Measurements from ENCODE around the gene CPAMD8. TPM values are rescaled to one million over a fixed set of nuclear protein-coding genes. Genes with fewer than 3 reads are reported as not detected.
A peak's percentile ranks its signal among the peaks of the same experiment; 100 is the strongest.

The CPAMD8 gene
- total RNA-seq, 1 donor from 2014 or later, result 294 TPM

DNA sequence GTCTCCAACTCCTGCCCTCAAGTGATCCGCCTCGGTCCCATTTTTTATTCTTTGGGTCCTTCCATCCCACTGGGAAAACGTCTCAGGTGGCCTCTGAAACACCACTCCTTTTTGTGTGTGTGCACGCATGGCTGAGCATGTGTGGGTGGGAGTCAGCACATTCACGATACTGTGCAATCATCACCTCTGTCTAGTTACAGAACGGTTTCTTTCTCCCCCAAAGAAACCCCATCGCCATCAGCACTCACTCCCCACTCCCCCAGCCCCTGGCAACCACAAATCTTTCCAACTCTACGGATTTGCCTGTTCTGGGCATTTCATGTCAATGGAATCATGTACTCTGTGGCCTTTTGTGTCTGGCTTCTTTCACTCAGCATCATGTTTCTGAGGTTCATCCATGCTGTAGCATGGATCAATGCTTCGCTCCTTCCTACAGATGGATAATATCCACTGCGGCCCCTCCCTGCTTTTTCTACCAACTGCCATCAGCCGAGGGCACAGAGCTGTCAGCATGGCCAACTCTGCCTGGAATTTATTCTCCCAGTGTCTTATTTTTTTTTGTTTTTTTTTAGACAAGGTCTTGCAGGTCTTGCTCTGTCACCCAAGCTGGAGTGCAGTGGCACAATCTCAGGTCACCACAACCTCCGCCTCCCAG lies 128.1 kb downstream of the CPAMD8 start:
- H3K9me3 Mint-ChIP-seq (ENCODE audit: unreplicated experiment), result no peaks in the 10 kb centered on the region
- H3K4me3 Mint-ChIP-seq (ENCODE audit: unreplicated experiment), result peak overlapping the region; percentile 61
- peaks cover 8% of the 10 kb centered on the region for H3K36me3 Mint-ChIP-seq (ENCODE audit: unreplicated experiment)
- no peak for DNase-seq (ENCODE audit: extremely low spot score, unreplicated experiment)
- peaks cover 19% of the 10 kb centered on the region for H3K4me1 Mint-ChIP-seq (ENCODE audit: unreplicated experiment)
- TF ChIP-seq, protein P1, sequence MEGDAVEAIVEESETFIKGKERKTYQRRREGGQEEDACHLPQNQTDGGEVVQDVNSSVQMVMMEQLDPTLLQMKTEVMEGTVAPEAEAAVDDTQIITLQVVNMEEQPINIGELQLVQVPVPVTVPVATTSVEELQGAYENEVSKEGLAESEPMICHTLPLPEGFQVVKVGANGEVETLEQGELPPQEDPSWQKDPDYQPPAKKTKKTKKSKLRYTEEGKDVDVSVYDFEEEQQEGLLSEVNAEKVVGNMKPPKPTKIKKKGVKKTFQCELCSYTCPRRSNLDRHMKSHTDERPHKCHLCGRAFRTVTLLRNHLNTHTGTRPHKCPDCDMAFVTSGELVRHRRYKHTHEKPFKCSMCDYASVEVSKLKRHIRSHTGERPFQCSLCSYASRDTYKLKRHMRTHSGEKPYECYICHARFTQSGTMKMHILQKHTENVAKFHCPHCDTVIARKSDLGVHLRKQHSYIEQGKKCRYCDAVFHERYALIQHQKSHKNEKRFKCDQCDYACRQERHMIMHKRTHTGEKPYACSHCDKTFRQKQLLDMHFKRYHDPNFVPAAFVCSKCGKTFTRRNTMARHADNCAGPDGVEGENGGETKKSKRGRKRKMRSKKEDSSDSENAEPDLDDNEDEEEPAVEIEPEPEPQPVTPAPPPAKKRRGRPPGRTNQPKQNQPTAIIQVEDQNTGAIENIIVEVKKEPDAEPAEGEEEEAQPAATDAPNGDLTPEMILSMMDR (IDR thresholded peaks at IDR 0.05), result no peak
- H3K27ac Mint-ChIP-seq (ENCODE audit: unreplicated experiment), result no peak overlapping the region
- H3K27me3 Mint-ChIP-seq (ENCODE audit: unreplicated experiment), result no peaks in the 10 kb centered on the region

DNA sequence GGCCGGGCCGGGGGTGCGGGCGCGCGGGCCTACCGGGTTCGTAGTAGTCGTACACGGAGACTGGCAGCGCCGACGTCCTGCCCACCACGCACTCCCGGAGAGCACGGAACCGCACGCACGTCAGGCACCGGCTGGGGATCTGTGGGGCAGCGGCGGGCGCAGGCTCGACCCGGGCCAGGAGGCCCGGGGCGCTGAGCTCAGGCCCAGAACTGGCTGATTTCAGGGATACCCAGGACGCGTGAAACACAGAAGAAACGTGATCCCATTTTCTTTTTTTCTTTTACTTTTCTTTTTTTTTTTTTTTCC lies 128.8 kb downstream of the CPAMD8 start:
- Mint-ChIP-seq H3K27ac (ENCODE audit: unreplicated experiment) (no peak overlapping the region), H3K9me3 (ENCODE audit: unreplicated experiment) (no peaks in the 10 kb centered on the region)
- no peak for DNase-seq (ENCODE audit: extremely low spot score, unreplicated experiment)

DNA sequence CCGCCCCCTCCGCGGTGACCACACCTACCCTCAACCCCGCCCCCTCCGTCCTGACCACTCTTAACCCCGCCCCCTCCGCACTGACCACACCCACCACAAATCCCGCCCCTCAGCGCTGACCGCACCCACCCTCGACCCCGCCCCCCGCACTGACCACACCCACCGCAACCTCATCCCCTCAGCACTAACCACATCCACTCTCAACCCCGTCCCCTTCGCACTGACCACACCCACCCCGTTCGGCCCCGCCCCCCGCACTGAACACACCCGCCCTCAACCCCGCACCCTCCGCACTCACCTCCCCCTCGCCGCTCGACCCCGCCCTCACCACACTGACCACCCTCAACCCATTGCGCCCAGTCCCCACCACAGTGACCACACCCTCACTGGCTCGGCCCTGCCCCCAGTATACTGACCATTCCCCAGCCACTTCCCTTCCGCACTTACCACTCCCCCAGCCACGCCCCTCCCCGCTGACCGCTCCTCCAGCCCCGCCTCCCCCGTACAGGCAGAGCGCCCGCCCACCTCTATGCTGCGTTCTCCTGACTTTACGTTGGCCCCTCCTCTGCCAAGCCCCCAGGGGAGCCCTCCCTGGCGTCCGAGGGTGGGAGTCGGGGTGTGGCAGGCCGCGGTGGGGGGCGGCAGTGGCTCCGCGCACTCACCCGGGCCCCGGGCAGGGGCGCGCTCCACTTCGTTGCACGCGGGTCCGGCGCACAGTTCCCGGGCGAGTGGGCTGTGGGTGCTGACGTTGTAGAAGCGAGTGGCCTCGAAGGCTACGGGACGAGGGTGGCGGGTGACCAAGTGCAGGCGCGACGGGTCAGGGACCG lies 129.4 kb downstream of the CPAMD8 start:
- Mint-ChIP-seq H3K4me1 (ENCODE audit: unreplicated experiment) (peaks cover 19% of the 10 kb centered on the region), H3K4me3 (ENCODE audit: unreplicated experiment) (peak overlapping the region; percentile 61), H3K27me3 (ENCODE audit: unreplicated experiment) (no peaks in the 10 kb centered on the region), H3K9me3 (ENCODE audit: unreplicated experiment) (no peaks in the 10 kb centered on the region), H3K27ac (ENCODE audit: unreplicated experiment) (no peak overlapping the region), H3K36me3 (ENCODE audit: unreplicated experiment) (peaks cover 9% of the 10 kb centered on the region)
- peak; percentile 97 for DNase-seq (ENCODE audit: extremely low spot score, unreplicated experiment)
- TF ChIP-seq, protein P1 (IDR thresholded peaks at IDR 0.05), result no peak

More for the DNA sequence above, 128.8 kb downstream of the CPAMD8 start:
- Mint-ChIP-seq H3K36me3 (ENCODE audit: unreplicated experiment) (peaks cover 11% of the 10 kb centered on the region), H3K4me1 (ENCODE audit: unreplicated experiment) (peaks cover 19% of the 10 kb centered on the region), H3K27me3 (ENCODE audit: unreplicated experiment) (no peaks in the 10 kb centered on the region), H3K4me3 (ENCODE audit: unreplicated experiment) (peak overlapping the region; percentile 61)
- TF ChIP-seq, protein P1 (IDR thresholded peaks at IDR 0.05), result no peak

DNA sequence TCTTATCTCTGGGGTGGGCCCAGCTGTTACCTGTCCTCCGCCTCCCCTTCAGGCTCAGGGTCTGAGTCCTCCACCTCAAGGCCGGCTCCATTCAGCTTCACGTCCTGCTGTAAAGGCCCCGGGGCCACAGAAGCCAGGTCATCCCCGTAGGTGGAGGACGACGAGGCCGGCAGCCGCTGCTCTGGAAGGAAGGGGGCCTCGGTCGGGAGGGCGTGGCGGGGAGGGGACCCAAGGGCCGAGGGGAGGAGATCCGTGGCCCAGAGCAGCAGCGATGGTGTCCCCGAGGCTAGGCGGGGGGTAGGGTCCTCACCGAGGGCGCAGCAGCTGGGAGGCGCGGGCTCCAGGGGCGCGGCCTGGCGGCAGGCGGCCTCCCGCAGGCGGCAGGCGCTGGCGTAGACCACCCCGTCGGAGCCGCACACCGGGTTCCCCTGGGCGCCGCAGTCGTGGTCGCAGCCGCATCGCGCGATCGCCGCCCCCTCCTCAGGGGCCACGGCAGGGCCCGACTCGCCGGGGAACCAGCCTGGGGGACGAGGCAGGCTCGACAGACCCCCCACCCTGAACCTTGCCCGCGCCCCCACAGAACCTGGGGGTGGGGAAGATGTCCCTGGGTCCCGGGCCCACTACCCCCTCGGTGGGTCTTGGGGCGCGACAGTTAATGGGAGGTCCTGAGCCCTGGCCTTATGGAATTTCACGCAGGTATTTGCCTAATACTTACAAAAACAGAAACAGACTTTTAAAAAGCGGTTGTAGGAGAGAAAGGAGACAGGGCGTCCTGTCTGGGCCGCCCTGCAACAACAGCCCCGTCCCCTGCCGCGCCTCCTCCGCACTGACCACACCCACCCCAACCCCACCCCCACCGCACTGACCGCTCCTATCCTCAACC lies 130.2 kb downstream of the CPAMD8 start:
- H3K4me3 Mint-ChIP-seq (ENCODE audit: unreplicated experiment), result peak overlapping the region; percentile 70
- no peak overlapping the region for H3K27ac Mint-ChIP-seq (ENCODE audit: unreplicated experiment)
- no peaks in the 10 kb centered on the region for H3K27me3 Mint-ChIP-seq (ENCODE audit: unreplicated experiment)
- H3K9me3 Mint-ChIP-seq (ENCODE audit: unreplicated experiment), result no peaks in the 10 kb centered on the region
- peaks cover 19% of the 10 kb centered on the region for H3K4me1 Mint-ChIP-seq (ENCODE audit: unreplicated experiment)
- TF ChIP-seq, protein P1 (IDR thresholded peaks at IDR 0.05), result no peak
- no peak for DNase-seq (ENCODE audit: extremely low spot score, unreplicated experiment)
- peaks cover 7% of the 10 kb centered on the region for H3K36me3 Mint-ChIP-seq (ENCODE audit: unreplicated experiment)

All from osteocyte (in vitro differentiated cells).